DMS 273 treated with DMSO at 0.1 percent for 48 hours (cell line): Measurements from ENCODE around the gene RFTN1.
"Not testable (repeated sequence)": the region's sequence is repeated elsewhere in the genome, so short reads cannot be mapped to it uniquely, and the experiment has no call there.

Experiments
- DNase-seq: peaks from one replicate; lab custom pipeline; 2025; lab: John Stamatoyannopoulos, UW

The RFTN1 gene

DNA sequence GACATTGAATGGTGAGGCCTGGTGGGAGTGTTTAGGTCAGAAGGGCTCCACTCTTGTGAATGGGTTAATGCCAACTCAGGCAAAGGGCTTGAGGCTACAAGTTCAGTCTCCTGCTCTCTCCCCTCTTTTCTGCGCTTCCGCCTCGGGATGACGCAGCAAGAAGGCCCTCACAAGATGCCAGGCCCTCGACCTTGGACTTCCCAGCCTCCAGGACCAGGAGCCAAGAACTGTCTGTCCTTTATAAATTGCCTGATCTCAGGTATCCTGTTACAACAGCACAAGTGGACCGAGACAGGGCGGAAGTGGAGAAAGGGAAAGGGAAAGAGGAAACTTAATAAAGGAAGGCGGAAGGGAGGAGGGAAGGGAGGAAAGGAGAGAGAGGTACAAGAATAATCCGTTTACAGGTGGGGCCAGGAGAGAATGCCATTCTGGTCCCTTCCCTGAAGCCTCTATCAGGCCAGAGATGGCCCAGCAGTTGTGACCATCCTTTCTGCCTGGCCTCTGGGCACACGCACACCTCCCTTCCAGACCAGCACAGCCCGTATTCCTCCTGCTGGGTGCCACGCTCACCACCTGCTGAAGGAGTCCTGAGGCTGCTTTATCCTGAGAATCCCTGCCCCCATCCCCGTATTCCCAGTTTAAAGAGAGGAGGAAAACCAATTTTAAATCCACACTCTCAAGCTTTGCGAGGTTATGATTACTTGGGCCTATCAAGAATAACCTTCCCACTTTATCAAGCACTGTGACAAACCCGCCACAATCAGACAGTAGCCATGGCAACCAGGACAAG, 184.3 kb downstream of the RFTN1 start:
- DNase-seq = no peak

DNA sequence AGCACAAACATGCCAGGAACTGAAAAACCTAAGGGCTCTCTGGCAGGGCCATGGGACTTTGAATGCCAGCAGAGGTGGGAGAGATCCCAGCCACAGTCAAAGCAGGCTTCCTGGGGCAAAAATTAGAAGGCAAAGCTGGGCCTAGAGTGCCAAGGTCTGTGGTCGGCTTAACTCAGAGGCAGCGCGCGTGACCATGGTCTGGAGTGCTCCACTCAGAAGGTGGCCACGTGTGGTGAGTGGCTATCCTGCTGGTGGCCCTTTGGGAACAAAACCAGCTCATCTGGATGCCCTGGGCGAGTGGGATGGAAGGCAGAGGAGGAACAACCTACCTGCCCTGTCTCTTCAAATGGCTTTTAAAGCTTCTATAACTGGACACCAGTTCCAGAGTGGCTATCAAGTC, 185.4 kb downstream of the RFTN1 start:
- DNase-seq = no peak

DNA sequence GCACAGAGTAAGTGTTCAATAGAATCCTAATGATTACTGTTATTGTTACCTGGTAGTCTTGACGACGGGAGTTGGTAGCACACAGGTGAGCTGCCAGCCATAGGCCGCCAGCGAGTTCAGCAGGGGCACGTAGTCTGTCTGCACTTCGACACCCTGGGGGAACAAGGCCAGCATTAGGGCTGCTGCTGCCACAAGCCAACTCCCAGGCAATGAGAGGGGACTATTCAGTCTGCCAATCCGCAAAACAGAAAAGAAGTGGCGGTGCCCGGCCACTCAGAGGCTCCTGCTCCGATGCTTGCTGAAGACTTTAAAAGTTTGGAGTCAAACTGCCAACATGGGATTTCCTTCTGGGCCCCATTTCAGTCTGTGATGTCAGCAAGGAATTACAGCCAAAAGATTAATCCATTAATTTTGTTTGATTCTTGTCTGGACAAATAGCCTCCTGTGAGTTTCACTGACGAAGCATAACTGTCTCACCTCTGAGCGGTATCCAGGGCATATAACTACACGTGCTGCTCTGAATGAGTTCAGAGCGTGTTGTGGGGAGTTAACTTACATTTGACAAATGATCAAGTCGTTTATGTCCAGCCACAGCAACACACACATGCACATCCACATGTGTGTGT, 186.7 kb downstream of the RFTN1 start:
- DNase-seq = no peak

DNA sequence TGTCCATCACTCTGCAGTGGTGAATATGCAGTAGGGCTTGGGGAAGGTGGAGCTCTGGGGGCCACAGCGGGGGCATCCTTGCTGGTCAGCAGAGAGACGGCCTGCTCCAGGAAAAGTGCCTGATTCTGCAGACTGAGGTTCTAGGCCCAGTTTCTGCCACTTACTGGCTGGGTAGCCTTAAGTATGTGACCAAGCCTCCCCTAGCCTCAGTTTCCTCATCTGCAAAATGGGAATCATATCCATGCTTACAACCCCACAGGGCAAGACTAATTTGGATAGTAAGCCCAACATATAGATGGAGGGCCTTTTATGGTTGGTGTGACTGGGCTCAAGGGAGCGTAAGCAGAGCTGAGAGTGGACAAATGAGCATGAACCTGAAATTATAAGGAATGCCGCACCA, 187.6 kb downstream of the RFTN1 start:
- no peak for DNase-seq

DNA sequence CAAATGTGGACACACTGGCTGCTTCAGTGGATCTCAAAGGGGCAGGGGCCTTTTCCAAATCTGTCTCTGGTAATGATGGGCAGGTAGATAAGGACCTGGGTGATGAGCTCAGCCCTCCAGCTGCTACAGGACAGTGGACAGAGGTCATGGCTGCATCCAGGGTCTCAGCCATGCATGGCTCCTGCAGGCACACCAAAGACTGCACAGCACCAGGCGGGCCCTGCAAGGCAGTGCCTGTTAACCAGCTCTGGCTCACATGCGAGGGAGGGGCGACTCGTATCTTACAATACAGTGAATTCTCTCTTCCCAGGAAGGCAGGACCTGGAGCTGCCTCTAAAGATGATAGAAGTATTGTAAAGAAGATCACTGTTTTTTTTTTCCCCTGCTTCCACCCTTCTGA, 189.8 kb downstream of the RFTN1 start:
- DNase-seq = no peak

DNA sequence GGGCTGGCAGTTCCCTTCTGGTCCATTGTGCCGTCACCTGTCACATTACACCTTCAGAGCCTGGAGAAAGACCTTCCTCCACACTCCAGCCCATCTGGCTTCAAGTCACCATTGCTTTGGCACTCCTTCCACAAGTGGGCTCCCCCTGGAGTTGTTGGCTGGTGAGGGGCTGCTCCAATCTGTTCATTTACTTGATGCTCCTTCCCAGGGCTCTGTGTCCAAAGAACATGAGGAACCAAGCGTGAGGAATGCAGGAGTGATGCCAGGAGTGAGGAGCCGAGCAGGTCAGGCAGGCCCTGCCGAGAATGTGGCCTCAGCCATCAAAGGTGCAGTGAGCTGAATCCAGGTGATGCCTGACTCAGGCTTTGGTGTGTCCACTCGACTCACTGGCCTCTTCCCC, 191.3 kb downstream of the RFTN1 start:
- DNase-seq = no peak

DNA sequence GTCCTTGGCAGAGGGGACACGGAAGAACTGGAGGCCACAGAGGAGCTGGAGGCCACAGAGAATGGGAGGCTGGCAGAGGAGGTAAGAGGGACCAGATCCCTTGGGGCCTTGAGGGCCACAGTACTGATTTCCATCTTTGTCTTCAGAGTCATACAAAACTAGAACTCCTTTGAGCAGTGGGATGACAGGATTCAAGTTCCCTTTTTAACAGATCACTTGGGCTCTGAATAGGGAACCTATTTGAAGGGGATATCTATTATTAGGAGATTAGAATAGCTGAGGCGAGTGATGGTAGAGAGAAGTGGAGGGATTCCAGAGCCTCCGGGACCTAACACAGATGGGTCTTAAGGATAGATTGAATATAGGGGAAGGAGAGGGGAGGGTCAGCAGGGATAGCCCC, 192.8 kb downstream of the RFTN1 start:
- DNase-seq = no peak

DNA sequence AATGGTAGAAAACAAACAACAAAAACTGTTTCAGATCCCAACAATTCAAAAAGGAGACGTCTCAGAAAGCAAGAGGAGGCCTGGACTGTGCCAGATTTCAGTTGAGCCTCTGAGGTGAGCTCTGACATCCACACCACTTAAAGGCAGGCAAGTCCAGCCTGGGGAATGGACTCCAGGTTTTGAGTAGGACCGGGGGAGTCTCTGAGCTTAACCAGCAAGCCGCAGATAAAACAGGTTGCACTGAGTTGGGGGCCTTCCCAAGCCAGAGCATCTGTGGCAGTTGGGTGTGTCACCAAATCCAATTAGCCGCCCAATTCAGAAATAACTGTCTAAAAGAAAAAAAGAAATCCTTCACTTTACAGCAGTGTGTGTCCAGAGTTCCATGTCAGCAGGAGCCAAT, 193.8 kb downstream of the RFTN1 start:
- DNase-seq = no peak

DNA sequence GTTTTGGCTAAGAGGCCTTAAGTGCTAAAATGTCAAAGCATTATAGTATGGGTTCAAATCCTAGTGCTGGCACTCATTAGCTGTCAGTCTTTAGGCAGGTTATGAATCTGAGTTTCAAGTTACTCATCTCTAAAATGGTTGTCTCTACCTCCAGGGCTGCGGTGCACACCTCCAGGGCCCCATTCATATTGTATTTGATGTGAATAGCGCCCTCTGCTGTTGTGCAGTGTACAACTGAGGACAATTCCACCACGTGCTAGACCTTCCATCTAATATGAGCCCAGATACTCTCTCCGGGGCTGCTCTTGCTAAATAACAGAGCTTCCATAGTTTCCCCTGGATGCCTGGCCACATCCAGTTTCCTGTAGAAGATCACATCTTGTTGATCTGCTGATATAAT, 194.2 kb downstream of the RFTN1 start:
- no peak for DNase-seq

DNA sequence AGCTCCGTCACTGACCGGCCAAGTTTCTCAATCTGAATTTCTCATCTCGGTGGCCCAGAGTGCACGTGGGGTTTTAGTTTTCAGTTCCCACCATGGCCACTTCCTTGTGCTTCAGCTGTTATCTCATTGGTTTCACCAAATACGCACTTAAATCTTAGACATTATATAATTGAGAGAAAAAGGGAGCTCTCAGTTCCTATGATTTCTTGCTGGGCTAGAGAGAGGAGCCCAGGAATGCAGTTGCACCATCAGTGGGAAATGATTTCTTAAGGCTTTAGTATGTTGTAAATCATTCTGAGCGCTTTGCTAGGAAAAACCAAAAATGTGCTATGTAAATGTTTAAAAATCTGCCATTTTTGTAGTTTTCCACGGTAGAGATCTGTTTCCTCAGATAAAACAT, 195.3 kb downstream of the RFTN1 start:
- no peak for DNase-seq

DNA sequence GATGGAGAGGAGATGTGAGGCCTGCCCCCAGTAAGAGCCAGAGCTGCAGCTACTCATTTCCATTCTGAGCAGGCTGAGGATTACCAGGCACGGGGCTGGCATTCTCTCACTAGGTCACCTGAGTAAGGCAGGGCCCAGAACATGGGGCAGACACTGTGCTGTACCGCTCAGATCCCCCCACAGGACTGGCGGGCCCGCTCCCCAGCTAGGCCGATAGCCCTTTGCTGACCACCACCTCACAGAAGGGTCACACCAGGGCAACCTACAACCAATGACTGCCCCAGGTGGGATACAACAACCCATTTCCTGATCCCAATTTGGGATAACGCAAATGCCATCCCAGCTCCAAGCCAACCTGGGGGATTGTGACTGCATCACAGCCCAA, 195.9 kb downstream of the RFTN1 start:
- DNase-seq = no peak

DNA sequence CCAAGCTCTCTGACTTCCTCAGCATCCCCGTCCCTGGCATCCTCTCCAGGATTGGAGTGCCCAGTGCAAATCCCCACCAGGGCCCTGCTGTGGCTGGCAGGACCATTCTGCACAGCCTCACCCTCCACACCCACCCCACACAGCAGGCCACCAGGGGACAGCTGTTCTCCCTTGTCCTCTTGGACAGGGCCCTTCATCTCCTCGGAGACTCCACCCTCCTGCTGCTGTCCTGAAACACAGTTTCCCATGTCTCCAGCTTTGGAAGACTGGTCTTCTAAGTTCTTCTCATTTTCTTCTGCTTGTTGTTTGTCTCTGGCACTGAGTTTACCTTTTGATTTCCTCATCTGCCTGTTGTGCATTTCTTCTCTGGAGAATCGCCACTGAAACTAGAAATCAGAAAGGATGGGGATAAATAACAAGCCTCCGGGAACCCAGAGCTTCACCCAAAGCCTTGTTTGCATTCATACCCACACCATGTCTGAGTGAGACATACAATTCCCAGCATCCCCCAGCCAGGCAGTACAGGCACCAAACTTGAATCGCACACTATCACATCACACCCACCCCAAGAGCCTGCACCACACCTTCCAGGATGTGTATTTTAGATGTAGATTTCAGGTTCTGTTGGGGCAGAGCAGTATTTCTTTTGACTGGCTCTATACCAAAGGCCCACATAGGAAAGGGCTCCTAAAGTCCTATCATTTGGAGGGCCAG, 196.5 kb downstream of the RFTN1 start:
- DNase-seq = no peak

DNA sequence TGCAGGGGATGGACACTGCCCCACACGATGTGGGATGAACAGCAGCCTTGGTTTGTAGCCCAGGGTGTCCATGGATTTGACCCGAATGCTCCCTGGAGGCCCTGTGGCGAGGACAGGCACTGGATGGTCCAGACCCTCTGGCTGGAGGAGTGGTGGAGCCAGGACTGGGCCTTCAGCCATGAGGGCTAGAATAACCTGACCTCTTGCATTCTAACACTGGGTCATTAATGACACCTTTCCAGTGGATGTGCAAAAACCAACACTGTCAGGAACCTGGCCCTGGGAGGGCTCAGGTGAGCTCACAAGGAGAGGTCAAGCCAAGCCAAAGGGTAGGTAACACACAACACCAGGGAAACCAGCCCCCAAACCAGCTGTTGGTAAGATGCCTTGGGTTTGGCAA, 197.1 kb downstream of the RFTN1 start:
- DNase-seq = no peak

DNA sequence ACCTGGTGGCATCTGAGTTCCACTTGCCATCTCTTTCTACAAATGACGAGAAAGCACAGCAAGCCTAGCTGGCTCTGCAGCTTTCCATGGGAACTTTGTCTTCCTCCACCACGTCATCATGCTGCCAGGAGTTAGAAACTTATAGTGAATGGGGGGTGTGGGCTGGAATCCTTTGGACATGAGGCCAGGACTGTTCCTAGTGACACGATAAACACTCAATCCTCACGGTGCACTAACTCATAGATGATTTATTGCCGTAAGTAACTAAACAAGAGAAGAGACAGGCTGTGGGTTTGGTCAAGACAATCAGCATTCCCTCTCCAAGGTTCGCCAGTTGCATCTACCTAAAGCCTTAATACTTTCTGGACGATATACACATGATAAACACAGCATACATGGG, 197.9 kb downstream of the RFTN1 start:
- DNase-seq = no peak

DNA sequence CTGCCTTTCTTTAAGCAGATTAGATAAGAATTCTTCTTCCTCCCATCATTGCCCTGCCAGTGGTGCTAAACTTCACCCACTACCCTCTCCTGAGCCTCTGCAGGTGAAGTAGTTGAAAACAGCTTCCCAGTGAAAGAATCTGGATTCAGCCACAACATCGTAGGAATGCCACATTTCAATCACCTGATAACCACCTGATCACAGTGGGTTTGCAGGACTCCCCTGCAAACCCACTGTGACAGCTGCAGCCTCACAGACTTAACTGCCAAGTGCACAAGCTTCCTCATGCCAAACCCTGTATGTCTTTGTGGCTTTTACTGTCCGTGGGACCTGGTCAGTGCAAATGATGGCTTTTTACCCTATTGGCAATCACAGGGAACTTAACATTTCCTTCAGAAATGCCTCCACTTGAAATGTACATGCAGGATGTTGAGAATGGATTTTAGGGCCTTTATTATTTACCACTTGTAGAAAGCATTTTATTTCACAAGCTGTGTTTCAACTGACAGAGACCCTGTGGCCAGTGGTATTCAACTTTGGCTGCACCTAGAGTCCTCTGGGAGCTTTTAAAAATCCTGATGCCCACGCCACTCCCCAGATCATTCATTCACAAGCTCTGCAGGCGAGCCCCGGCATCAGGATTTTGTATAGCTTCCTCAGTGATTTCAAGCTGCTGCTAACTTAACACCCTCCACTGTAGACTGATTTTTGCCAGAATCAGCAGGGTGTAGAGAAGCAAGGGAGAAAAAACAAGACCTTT, 199.4 kb downstream of the RFTN1 start:
- DNase-seq = no peak

DNA sequence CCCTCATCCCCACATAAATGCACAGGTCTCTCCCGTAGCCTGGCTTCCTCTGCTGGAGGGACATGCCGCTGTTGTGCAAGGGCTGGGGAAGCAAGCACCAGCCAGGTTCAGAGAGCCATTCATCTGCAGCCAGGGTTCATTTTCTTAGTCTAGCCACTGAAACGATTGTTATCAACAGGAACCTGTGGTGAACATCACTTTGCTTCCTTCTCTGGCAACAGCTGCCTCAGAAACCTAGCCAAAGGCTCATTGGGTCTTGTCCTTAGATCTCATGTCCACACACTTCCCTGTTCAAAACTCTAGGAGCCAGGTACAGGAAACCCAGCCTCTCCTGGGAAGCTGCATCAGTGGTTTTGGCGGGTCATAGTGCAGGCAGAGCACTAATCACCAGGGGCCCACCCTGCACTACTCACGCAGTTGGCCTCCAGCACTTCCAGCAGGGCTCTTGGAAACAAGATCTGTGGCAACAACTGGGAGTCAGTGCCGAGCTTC, 201.5 kb downstream of the RFTN1 start:
- DNase-seq = no peak

DNA sequence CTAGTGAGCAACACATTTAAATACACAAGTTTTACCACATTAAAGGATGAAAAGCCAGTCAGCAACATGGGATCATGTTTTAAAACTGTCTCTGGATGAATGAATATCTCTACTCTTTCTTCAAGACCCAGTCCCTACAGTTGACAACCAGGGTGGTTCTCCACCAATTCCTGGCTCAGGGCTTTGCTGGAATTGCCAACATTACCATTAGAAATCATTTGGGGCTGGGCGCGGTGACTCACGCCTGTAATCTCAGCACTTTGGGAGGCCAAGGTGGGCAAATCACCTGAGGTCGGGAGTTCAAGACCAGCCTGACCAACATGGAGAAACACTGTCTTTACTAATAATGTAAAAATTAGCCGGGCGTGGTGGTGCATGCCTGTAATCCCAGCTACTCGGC, 203.0 kb downstream of the RFTN1 start:
- not testable (repeated sequence) for DNase-seq

DNA sequence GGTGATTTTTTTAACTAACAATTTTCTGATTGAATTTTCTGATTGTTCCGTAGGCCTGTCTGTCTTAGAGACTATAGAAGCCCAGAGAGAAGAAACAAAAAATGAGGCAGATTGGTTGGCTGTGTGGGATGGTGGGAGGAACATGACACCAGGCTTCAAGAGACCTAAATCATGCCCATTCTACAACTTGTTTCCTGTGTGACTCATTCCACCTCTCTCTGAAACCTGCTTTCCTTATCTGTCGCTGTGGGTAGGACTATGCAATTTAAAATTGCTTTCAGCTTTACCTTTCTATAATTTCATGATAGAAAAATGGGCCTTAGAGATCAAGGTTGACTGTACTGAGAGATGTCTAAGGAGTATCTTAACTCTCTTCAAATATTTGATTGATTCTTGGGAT, 203.9 kb downstream of the RFTN1 start:
- no peak for DNase-seq

DNA sequence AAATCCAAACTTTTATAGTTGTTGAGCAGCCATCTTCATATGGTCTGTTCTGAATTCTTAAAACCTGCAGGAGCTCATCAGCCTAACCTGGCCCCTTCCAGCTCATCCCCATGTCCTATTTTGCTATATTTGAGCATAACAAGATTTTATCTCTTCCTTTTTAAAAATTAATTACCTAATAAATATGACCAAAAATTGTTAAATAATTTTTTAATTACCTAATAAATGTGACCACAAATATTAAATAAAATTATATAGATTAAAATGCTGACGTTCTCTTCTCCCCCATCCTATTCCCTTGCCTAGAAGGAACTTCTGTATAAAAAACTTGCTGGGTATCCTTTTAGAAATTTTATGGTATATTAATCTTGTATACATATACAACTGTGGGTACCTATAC, 204.8 kb downstream of the RFTN1 start:
- no peak for DNase-seq

DNA sequence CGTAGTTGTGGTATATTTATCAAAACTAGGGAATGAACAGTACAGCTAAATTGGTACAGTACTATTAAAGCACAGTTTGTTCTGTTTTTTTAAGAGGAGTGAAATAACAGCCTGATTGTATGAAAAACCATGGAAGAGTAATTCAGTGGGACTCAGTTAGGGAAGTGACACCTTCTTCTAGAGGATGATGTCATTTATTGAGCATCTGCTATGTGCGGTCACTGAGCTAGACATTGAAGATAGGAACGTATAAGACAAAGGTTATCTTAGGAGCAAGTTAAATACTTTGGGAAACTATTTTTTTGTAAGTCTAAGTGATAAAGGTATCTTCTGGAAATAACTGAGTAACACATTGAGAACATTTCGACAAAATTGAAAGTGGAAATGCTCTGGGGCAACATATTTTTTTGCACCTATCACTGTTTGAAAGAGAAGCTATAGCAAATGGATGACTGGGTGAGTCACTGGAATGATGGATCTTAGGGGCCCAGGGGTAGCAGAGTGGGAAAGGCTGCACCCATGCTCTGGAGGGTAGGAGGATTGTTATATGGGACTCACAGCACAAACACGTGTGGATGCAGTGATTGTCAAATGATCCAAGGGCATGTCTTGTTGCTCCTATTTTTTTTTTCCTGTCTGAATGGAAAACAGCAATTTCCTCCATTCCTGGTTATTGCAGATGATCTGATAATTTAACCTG, 205.5 kb downstream of the RFTN1 start:
- DNase-seq = no peak

DNA sequence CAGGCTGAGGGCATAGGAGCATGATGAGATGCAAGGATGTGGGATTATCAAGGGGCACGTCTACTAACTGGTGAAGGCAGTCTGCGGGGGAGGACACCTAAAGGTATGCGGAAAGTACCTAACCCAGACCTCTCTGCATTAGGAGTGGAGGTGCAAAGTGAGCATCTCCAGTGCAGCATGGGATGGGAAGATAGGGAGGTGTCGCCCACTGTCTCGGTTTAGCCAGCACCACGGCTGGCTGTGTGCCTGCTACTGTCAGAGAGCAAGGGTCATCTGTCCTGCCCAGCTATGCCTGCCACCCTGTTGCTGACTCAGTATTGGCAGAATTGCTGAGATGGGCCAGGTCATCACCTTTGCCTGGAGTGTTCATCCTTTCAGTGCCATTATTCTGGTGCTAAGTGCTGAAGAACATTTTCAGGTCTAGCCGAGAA, 208.4 kb downstream of the RFTN1 start:
- DNase-seq = no peak
